Retinal pigment epithelial cell (primary cell): ENCODE data around the gene DLGAP1.

ENCODE experiments used
- DNase-seq: peaks from one replicate; pipeline ENCODE4 v3.0.0-alpha.2; 2010; ENCODE audit warnings: low read depth
- H3K4me3 ChIP-seq: 2 replicates; pipeline ENCODE4 v1.5.1; 2011; ENCODE audit warnings: mild to moderate bottlenecking, low read length, control low read depth, moderate library complexity
- CTCF ChIP-seq: conservative IDR thresholded peaks from 2 replicates; pipeline ENCODE4 v1.5.1; 2011; ENCODE audit warnings: low read depth, low read length, control low read depth, inconsistent platforms

DLGAP1 gene

GRCh38 chr18:3492721-3493120 is 962.4 kb downstream of the DLGAP1 start:
- H3K4me3 ChIP-seq: no peak overlapping the region
- DNase-seq: no peak
- TF ChIP-seq CTCF: no peak

- DNase-seq: no peak
- no peak overlapping the region for H3K4me3 ChIP-seq
- TF ChIP-seq CTCF: no peak
These were observed 963.0 kb downstream of the DLGAP1 start for GRCh38 chr18:3491981-3492555.

- no peak overlapping the region for H3K4me3 ChIP-seq
- DNase-seq: no peak
- no peak for TF ChIP-seq CTCF
These were observed 965.6 kb downstream of the DLGAP1 start for GRCh38 chr18:3489462-3489861.

- DNase-seq: no peak
- no peak for TF ChIP-seq CTCF
- no peak overlapping the region for H3K4me3 ChIP-seq
These were observed 968.6 kb downstream of the DLGAP1 start for GRCh38 chr18:3486512-3486911.

GRCh38 chr18:3485153-3486149 is 969.7 kb downstream of the DLGAP1 start:
- no peak overlapping the region for H3K4me3 ChIP-seq
- no peak for DNase-seq
- no peak for TF ChIP-seq CTCF

GRCh38 chr18:3482258-3482657 is 972.8 kb downstream of the DLGAP1 start:
- no peak for TF ChIP-seq CTCF
- no peak overlapping the region for H3K4me3 ChIP-seq
- no peak for DNase-seq
